Dedifferentiated amniotic fluid mesenchymal stem cell (primary cell): Measurements from ENCODE around the gene SEMA5A.

ENCODE experiments used
- DNase-seq: peaks from one replicate; pipeline ENCODE4 v3.0.0-alpha.2; 2016; ENCODE audit errors: extremely low spot score

SEMA5A gene

DNA sequence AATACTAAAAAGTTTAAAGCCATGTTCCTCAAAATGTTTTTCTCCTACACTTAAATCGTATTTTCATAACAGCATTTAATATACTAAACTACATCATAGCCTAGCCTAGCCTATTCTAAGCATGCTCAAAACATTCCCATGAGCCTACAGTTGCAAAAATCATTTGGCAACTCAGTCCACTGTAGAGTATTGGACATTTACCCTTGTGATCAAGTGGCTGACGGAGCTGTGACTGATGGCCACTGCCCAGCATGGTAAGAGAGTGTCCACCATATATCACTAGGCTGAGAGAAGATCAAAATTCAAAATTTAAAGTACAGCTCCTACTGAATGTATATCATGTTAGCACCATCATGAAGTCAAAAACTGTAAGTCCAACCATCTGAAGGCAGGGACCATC, 30.9 kb downstream of the SEMA5A start:
- DNase-seq, result no peak

DNA sequence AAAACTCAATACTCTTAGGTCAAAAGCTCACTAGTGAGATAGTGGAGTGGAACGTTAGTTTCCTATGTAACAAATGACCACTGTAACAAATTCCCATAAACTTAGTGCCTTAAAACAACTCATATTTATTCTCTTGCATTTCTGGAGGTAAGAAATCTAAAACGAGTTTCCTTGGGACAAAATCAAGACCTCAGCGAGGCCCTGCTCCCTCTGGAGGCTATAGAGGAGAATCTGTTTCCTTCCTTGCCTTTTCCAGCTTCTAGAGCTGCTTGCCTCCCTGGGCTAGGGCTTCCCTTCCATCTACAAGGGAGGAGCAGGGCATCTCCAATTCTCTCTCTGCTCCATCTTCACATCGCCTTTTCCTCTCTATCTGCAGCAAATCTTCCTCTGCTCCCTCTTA, 32.0 kb downstream of the SEMA5A start:
- peak; percentile 31 for DNase-seq

DNA sequence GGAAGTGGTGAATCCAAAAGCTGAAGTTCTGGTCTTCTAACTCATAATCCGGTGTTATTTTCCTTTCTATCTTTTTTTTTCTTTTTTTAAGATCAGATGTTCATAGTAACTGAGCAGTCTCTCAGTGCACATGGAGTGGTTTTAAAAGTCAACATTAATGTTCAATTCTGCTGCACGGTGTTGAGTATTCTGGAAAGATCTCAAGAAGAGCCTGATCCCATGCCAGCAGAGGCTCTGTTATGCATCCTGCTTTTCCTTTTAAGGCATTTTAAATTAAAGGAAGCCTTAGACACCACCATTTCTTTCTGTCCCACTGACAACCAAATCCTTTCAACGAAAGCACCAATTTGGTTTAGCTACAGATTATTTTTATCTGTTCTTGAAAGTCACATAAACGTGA, 33.4 kb downstream of the SEMA5A start:
- no peak for DNase-seq

DNA sequence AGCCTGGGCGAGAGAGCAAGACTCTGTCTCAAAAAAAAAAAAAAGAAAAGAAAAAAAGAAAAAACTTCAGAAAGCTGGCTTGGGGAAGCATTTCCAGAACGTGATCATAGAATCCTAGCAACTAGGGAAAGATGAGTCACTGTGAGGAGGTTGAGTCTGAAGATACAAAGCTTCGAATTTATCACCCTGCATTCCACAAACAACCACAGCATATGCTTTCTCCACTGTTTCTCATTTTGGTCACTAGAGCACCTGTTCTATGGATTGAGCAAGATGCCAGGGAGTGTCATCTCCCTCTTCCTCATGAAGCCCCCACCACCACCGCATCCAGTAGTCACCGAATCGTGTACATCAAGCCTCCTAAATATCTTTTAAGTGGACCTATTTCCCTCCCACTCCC, 37.9 kb downstream of the SEMA5A start:
- no peak for DNase-seq

DNA sequence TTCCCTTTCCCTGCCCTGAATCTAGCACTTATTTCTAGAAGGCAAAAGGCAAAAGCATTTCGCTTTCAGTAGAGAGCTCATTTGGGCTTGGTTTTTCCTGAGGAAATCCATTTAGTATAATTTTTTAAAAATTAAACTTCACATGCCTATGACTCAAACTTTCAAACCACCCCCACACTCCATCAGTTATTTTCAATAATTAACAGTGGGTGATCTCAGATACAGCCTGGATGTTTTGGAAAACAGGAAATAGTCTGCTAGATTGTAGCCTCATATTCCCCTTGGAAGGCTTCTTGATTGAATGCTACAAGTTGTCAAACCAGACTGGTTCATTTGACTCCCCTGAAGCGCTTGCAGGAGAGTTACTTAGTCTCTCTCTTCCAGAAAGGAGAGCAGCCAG, 40.6 kb downstream of the SEMA5A start:
- no peak for DNase-seq

DNA sequence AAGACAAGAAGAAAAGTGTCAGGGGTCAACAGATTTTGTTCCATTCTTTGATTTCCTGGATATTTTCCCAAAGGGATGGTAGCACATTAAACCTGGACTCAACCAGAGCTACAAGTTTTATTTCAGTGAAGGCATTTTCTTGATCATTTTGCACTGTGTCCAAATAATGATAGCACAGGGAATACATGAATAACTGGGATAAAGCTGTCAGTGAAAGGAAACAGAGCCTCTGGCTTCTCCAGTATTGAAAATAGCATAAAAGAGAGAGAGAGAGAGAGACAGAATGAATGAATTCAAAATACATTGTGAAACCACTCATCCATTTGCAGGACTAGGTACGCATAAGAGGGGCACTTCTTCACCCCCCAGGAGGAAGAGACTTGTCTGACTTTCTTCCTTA, 43.0 kb downstream of the SEMA5A start:
- DNase-seq, result no peak

DNA sequence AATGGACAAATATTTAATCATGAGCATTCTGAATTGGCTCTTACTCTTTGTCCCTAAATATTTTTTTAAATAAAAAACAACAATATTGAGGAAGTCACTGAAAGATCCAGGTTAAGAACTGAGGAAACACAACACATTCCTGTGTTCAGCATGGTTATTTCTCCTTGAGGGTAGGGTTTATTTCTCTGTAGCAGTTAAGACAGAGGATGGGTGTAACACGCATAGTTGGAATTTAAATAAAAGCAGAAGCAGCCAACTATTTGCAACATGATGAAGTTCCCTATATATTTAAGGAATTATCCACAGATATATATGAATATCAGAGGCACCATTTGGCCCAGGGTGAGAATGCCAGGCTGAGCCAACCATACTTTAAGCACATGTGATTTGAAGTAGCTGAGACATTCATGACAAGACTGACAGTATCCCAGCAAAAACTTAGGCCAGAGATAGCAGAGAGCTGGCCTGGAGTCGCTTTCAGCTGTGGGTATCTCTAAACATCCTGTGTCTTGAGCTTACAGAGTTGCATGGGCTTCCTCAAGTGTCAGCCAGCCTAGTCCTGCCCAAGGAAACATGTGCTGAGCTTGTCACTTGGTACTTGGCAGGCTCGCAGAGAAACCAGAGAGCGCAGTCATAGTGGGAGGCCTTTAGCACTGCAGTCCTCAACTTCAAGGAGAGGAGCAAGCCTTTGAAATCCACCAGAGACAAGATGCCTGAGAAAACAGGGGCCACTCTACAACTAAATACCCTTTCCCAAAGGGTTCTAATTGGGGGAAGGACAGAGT, 43.6 kb downstream of the SEMA5A start:
- DNase-seq, result no peak

DNA sequence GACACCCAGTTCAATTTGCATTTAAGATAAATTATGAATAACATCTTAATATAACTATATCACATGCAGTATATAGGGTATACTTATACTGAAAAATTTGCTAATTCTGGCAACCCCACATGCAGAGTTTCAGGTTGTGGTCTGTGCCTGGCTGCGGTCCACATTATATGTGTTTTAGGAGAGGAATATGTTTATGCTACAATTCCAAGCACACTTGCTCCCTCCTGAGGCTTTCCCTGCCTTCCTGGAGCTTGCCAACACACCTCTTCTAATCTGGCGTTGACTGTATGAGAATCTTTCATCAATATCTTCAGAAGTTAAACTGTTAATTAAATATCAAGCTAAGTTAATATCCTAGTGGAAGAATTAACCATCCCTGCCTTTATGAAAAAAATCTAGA, 45.2 kb downstream of the SEMA5A start:
- no peak for DNase-seq

DNA sequence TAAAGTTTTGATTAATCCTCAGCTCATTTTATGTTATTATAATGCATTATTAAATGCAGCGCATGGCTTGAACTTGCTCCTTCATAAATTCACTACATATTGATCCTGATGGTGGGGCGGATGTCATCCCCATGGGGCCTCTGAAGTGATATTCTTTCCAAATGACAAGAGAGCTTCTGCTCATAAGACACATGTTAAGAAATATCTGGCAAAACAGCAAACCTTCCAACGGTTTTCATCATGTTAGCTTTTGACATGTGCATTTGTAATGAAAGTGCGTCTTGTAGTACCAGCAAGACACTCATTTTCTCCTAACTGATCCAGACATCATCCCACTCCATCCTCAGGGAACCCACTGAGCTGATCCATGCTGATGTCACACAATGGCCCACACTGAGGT, 45.7 kb downstream of the SEMA5A start:
- DNase-seq, result no peak

DNA sequence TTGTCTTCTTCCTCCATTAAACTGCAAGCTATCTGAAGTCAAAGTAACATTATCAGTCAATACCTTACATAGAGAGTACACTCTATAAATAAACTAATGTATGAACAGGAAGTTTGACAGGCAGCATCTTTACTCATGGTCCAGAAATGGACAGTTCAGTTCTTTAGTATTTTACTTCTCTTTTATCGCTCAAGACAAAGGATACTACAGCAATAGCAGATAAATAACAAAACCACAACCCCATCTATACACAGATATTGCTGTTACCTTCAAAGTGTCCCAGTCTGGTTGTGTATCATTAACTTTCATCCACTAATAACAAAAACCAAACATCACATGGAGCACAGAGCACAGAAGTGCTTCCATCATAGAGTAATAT, 46.4 kb downstream of the SEMA5A start:
- no peak for DNase-seq

DNA sequence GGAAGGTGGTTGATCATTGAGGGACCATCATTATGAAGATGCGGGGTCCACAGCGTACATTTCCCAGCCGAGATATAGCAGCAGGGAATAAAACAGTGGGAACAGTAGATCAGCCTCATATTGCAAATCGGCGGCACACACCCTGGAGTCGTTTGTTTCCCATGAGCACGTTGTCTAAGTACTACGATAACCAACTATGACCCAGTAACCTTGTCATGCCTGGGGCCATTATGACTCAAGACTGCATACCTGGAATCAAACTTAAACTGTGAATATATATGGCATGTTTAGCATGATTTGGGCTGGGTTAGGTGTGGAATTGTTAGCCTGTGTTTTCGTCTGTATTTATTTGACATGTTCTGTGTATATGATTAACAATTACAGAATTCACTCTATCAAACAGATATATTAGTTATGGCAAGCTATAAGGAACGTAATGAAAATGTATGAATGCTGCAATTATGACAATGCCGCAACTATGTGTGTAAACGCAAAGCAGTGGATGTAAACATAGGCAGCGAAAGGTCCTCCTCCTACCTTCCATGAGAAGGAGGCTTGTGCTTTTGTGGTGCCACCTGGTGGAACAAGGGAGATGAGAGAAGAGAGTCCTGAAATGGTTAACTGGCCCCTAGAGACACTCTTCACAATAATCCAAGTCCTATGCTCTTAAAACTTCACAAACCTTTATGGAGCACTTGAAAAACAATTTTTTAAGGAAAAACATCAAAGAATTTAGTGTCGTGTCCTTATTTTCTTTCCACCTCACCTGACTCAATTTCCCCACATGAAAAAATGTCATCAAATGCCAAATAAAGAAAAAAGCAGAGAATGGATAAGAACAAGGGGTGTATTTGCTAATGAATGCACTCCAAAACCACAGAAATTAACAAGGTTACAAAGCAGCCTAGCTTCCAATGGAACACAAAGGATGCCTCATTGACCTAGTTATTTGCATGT, 47.1 kb downstream of the SEMA5A start:
- DNase-seq, result no peak

DNA sequence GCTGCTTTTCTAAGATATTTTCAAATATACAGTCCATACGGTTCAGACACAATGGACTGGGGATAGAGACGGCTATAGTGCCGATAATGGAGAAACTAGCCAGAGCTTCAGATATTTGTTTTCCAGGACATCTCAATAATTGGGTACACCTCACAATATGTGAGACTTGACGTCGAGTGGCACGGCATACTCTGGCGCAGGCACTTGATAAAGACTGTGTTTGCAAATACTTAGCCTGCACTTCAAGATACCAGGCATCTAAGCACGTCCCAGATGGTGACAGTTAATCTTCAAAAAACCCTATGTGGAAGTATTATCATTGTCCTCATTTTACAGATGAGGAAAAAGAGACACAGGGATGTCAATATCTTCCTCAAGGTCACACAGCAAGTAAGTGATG, 48.5 kb downstream of the SEMA5A start:
- no peak for DNase-seq

DNA sequence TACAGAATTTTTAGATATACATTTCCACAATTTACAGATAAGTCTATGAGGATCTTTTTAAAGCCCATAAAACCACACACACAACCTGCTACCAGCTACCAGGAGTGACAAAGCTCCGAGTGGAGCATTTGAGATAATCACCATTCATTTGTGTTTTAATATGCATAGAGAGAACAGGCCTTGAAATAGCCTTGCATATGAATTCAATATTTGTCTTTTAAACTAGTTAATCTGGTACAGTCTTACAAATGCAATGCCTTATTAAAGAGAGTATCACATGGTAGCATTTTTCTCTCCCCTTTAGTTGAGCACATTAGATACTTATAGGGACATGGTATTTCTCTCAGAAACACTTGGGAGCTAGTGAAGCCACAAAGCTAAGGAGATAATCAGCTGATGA, 49.1 kb downstream of the SEMA5A start:
- no peak for DNase-seq

DNA sequence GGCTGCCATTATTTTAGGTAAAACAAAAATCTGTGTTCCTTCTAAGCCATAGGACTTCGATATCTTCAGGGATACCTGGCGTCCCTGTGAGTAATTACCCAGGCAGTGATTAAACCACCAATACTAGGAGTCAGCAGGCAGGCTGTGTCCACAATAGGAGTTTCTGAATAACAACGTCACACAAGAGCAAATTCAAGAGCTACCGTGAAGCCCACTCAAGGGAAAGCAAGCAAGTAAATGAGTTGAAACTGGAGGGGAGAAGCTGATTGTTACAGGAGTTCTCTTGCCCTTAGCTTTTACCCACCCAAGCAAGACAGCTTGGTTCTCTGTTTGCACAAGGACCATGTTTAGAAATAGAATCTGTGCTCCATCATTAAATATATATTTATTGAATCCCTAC, 50.8 kb downstream of the SEMA5A start:
- no peak for DNase-seq

DNA sequence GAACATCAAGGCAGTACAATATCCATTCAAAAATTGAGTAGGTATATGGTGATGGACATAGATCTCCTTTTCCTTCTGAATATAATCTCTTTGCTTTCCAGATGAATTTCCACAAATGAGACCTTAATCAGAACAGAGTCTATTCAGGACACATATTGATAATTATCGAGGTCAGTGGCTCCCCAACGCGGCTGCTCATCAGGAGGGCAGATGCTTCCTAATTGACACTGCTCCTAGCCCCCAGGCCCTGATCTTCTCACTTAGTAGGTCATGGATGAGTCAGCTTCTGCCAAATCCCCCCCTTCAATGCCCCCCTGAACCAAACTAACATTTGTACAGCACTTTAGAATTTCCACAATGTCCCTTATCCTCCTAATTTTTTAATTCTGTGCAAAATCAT, 51.6 kb downstream of the SEMA5A start:
- no peak for DNase-seq

DNA sequence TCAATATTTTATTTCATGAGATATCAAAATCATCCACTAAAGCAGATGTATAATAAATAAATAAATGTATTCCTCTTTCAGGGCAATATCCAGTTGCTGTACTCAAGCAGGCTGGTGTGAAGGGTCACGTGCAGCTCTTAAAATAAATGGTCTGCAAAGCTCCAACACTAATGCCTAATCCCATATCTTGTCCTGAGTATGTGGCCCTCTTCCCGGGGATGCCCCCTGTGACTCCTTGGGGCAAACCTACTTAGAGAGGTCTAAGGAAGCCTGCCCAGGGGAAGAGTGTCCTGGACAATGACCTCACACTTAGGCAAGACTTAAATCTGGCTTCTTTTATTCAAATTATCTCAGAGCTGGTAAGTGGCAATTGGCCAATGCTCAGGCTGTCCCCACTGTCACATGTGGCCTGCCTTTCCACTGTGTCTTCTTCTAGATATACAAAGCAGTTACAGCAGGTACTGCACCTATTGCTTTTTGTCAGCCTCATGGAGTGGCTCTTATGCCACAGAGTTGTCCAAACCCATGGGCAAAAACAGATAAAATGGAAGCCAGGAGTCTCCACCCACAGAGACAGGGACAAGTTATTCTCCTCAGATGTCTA, 55.3 kb downstream of the SEMA5A start:
- no peak for DNase-seq

DNA sequence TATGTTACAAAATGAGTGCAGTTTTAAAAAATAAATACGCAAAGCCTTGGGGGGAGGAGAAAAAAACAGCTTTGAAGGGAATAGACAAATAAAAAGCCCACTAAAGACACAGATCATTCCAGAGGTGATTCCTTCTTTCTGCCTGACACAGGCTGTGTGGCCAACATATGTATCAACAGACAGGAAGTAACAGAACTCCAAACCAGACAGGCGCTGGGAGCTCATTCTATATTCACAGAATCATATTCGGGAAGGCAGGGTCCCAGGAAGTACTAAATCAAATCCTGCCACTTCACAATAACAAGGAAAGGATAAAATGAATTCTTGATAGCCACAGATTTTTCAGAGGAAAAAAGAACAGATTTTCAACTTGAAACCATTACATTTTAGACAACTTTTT, 62.1 kb downstream of the SEMA5A start:
- no peak for DNase-seq

DNA sequence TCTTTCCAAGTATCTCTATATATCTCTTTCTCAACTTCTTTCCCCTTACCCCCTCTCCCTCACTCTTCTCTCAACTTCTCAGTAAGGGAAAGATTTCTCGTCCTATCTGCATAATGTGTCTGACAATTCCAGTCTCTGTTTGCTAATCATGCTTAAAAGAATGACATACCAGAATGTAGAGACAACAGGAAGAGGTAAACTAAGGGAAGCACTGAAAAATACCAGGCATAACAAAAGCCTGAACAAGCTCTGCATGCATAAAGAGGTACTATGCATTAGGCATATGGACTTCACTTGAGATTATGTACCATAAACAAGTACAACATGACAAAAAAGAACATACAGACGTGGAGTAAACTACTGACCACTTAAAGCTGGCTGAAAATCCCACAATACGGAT, 62.6 kb downstream of the SEMA5A start:
- peak; percentile 25 for DNase-seq

DNA sequence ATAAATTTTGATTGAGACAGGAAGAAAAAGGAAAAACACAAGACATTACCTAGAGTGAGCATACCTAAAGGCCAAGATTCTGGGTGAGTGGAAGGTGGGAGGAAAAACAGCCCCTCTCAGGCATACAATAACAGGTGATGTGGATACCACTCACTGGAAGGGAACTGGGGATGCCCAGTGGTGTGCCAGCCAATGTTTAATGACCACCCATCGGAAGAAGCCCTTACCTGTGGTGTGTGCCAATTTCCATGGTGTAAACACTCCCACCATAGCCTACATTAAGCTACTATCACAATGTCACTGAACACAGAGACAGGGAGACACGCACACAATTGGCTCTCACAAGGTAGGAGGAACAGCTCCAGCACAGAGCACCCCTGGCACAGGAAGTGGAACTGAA, 63.5 kb downstream of the SEMA5A start:
- DNase-seq, result no peak

DNA sequence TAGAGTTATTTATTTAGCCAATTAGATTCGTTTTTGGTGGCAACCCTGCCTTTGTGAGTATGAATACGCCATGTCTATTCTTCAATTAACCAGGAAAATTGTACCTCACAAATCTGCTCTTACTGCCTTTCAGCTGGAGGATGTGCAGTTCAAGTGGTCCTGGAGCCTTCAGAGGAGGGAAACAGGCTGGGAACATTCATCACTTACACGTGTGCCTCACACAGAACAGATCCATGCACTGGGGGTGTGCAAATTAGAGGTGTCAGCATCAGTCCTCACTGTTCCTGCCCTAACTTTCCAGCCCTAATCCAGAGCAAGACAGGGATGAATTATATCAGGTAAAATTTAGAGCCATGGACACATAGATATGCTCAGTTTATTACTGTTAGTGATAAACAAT, 65.4 kb downstream of the SEMA5A start:
- no peak for DNase-seq

DNA sequence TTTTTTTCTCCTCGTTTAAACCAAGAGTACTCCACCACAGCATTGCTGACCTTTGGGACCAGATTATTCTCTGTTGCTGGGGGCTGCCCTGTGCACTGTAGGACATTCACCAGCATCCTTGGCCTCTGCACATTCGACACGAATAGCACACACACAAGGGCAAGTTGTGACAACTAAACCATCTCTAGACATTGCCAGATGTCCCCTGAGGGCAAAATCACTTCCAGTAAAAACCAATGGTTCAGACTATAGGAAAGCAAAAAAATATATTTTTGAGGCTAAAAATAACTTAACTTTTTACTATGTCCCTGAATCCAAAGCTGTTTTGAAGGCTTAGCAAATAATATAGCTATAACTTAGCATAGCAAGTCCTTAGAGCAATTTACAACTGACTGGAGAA, 65.9 kb downstream of the SEMA5A start:
- no peak for DNase-seq

DNA sequence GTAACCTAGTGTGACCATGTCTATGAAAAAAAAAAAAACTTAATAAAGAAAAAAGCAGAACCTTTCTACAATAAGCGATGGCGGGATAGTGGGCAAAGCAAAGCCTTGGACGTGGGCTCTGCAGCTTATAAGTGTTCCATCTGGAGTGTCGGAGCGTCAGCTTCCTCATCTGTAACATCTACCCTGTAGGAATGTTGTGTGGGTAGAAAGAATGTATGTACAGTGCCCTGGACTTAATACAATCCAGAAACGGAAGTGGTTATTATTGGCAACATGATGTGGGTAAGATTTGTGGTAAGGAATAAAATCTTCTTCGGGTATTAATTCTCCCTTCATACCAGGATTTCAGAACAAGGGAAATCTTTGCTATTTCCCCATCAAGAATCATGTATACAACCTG, 66.5 kb downstream of the SEMA5A start:
- peak; percentile 95 for DNase-seq

DNA sequence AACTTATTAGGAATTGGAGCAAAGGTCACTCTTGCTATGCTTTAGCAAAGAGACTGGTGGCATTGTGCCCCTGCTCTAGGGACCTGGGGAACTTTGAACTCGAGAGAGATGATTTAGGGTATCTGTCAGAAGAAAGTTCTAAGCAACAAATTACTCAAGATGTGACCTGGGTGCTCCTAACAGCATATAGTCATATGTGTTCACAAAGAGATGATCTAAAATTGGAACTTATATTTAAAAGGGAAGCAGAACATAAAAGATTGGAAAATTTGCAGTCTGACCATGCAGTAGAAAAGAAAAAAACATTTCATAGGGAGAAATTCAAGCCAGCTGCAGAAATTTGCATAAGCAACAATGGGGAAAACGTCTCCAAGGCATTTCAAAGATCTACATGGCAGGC, 68.3 kb downstream of the SEMA5A start:
- DNase-seq, result no peak
